NCI-H510A (cell line): ENCODE results near the gene SLITRK2.

Experiments used
- DNase-seq: peaks from one replicate; lab custom pipeline; 2025; lab: John Stamatoyannopoulos, UW

SLITRK2 gene

GRCh38 chrX:145856181-145856580, 38.6 kb downstream of the SLITRK2 start:
- DNase-seq: no peak

- no peak for DNase-seq
These were observed 44.2 kb downstream of the SLITRK2 start for GRCh38 chrX:145861818-145862217.

DNA sequence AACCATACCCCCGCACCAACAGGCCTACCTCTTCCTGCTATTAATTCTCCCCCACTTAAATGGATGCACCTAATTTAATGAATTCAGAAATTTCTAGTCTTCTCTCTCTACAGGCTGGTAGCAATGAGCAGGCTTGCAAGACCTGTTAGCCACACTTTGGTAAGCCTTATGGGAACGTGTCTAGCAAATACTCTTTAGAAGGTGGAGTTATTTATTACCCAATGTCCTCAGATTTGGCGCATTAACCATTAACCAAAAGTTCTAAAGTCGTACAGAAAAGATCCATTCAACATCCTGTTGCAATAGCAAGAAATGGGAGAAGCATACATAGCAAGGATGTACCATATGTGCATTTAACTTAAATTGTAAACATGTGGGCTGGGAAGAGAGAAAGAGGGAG, 47.5 kb downstream of the SLITRK2 start:
- DNase-seq: no peak
